PFSK-1 (cell line): ENCODE data around the gene CACNG7.

Experiments
- FOXP2 ChIP-seq: optimal IDR thresholded peaks from 2 replicates; pipeline ENCODE3; 2011; ENCODE audit warnings: borderline replicate concordance, control low read depth, inconsistent platforms; ENCODE audit not compliant: insufficient read depth; ENCODE audit errors: extremely low read length, extremely low read depth
- POLR2AphosphoS5 ChIP-seq: IDR thresholded peaks from 2 replicates; pipeline ENCODE4 v1.6.1; 2012; ENCODE audit warnings: low read depth, mild to moderate bottlenecking, control low read depth, low read length, moderate library complexity
- REST ChIP-seq, 2 experiments: IDR thresholded peaks; 2 replicates each; pipeline versions ENCODE4 v1.6.1 to v1.8.0; 2011 to 2012; ENCODE audit warnings: low read depth in 2 of 2, low read length in 2 of 2, control low read depth in 1 of 2, inconsistent platforms in 1 of 2, mild to moderate bottlenecking in 1 of 2, moderate library complexity in 1 of 2; ENCODE audit not compliant: insufficient read depth in 1 of 2

DNA sequence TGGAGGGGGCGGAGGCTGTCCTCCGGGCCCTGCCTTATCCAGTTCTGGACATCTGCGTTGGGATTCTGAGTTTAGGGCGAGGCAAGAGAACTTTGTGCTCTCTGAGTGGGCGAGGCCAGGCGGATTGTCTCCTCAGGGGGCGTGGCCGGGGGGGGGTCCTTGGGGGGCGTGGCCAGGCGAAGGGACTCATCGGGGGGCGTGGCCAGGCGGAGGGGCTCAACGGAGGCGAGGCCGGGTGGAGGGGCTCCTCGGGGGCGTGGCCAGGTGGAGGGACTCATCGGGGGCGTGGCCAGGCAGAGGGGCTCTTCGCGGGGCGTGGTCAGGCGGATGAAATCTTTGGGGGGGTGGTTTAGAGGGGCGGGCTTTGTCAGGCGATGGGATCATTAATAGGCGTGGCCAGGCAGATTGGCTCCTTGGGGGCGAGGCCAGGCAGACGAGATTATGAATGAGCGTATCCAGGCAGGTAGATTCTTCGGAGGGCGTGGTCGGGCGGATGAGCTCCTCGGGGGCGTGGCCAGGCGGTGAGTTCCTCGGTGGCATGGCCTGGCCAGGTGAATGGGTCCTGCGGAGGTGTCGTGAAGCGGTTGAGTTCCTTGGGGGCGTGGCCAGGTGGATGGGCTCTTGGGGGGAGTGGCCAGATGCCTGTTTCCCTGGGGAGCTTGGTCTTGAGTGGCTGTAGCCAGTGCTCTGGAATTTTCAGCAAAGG is 10.3 kb upstream of the CACNG7 start:
- TF ChIP-seq REST (IDR thresholded peaks at IDR 0.05; ENCODE audit: insufficient read depth in 1 of 2, low read depth in 2 of 2, low read length in 2 of 2), result no peak
- TF ChIP-seq POLR2AphosphoS5, result no peak
- no peak for TF ChIP-seq FOXP2
